ENCODE results near the gene ITPR3. TPM values are rescaled to one million over a fixed set of nuclear protein-coding genes. Genes with fewer than 3 reads are reported as not detected.
A peak's percentile ranks its signal among the peaks of the same experiment; 100 is the strongest.

ITPR3 gene
- total and polyA plus RNA-seq, 2 donors (not counting 3 experiments of a cell fraction or from before 2014, with no cell fraction given) = 28.8 to 52.2 TPM

DNA sequence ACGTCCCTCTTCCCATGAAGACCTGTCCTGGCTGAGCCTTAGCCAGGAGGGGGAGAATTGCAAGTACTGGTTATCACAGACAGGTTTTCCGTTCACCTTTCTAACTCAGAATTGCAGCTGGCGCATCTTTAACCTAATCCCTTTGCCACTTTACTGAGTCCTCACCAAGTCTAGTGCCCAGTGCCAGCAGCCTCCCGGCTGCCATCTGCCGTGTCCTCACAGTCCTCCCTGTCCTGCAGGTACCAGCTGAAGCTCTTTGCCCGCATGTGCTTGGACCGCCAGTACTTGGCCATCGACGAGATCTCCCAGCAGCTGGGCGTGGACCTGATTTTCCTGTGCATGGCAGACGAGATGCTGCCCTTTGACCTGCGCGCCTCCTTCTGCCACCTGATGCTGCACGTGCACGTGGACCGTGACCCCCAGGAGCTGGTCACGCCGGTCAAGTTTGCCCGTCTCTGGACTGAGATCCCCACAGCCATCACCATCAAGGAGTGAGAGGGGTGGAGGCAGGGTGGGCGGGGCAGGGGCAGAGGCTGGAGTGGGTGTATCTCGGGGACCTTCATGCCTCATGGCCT lies 49.1 kb downstream of the ITPR3 start:
- ChIA-PET CTCF (interaction anchor here (0.8 to 5.2 kb wide), 4 partner anchors 30 to 85 kb away, joined by 3 to 55 read pairs (median 10); no protein-coding TSS in a partner anchor), POLR2A (no interaction called here)
- BruUV-seq (replicated peaks) = TSS peak; percentile 47
- no peak overlapping the region for H3K4me3 ChIP-seq (replicated peaks in 1 of 3; ENCODE audit: insufficient read depth in 1 of 3, low read depth in 1 of 3, low read length in 3 of 3)
- peaks cover 4 to 20% of the 10 kb centered on the region in 2 experiments for H3K36me3 ChIP-seq (ENCODE audit: control insufficient read depth in 2 of 2, extremely low read depth in 1 of 2, insufficient read depth in 2 of 2, low read length in 2 of 2)
- no peak overlapping the region for H2AFZ ChIP-seq (ENCODE audit: low read depth, low read length)
- DNase-seq (ENCODE audit: low read depth, low spot score) (no peak), FAIRE-seq (no peak)
- H4K20me1 ChIP-seq (replicated peaks; ENCODE audit: control insufficient read depth, extremely low read depth, insufficient read depth, low read length) = no peaks in the 10 kb centered on the region
- H3K27ac ChIP-seq (ENCODE audit: insufficient read depth, low read depth, low read length) = no peak overlapping the region
- no peak overlapping the region for H3K4me2 ChIP-seq (ENCODE audit: insufficient read depth, low read length)
- H3K27me3 ChIP-seq (ENCODE audit: control insufficient read depth in 2 of 2, insufficient read depth in 2 of 2, low read length in 2 of 2) = no peaks in the 10 kb centered on the region
- no peak overlapping the region for H3K9ac ChIP-seq (replicated peaks; ENCODE audit: extremely low read depth, insufficient read depth, low read length)
- intact Hi-C loops (cut with micrococcal nuclease) = loop anchor here (5.0 kb wide), 2 partner anchors 33 to 48 kb away; partner anchors contain the start of gene ITPR3
- H3K4me1 ChIP-seq (ENCODE audit: control insufficient read depth, extremely low read depth, insufficient read depth, low read length) = peaks cover 9% of the 10 kb centered on the region
- H3K79me2 ChIP-seq (ENCODE audit: control insufficient read depth, insufficient read depth, low read length) = no peaks in the 10 kb centered on the region
- H3K9me1 ChIP-seq (replicated peaks; ENCODE audit: control insufficient read depth, extremely low read depth, insufficient read depth, low read length) = no peaks in the 10 kb centered on the region
- no peaks in the 10 kb centered on the region for H3K9me3 ChIP-seq (replicated peaks; ENCODE audit: control insufficient read depth, insufficient read depth, low read length)
- dilution Hi-C loops (cut with MboI; ENCODE audit: extremely low pct_ligation_motif_present, low sequenced_read_pairs) = no loop called here
- TF ChIP-seq FOS (IDR thresholded peaks at IDR 0.05; ENCODE audit: borderline replicate concordance, insufficient read depth, low read length) = no peak
- TF ChIP-seq CTCF (IDR thresholded peaks at IDR 0.05; ENCODE audit: extremely low read depth in 1 of 2, insufficient read depth in 1 of 2, low read depth in 1 of 2, low read length in 2 of 2) = no peak
- no peak for TF ChIP-seq POLR2A (IDR thresholded peaks at IDR 0.05; ENCODE audit: low read depth, low read length)
- no peak for TF ChIP-seq GATA2 (IDR thresholded peaks at IDR 0.05; ENCODE audit: insufficient read depth, insufficient read length, low read depth, low read length)
- TF ChIP-seq, protein P1, sequence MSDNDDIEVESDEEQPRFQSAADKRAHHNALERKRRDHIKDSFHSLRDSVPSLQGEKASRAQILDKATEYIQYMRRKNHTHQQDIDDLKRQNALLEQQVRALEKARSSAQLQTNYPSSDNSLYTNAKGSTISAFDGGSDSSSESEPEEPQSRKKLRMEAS (IDR thresholded peaks at IDR 0.05; ENCODE audit: insufficient read depth, insufficient read length) = no peak
- TF ChIP-seq POLR2AphosphoS5 (IDR thresholded peaks at IDR 0.05; ENCODE audit: insufficient read depth, low read depth, low read length) = no peak
- no peak for TF ChIP-seq JUN (IDR thresholded peaks at IDR 0.05; ENCODE audit: borderline replicate concordance, insufficient read depth, insufficient read length, low read depth)
- TF ChIP-seq EZH2 (IDR thresholded peaks at IDR 0.05; ENCODE audit: borderline replicate concordance, low read depth, low read length, severe bottlenecking) = no peak
- no peak for TF ChIP-seq MYC (IDR thresholded peaks at IDR 0.05; ENCODE audit: low read depth, low read length)

Data from endothelial cell of umbilical vein (primary cell).